HG03575 (cell line): Measurements from ENCODE around the gene MDM2.

Source experiments
- ATAC-seq: cut with Tn5 transposase; IDR thresholded peaks from one replicate; pipeline ENCODE4 v1.9.1; 2021; ENCODE audit not compliant: unreplicated experiment, insufficient number of reproducible peaks, low FRiP score; ENCODE audit errors: extremely low read depth

MDM2 gene

GRCh38 chr12:68886636-68887572, 78.9 kb downstream of the MDM2 start:
- ATAC-seq = no peak

- no peak for ATAC-seq
Observed at GRCh38 chr12:68887641-68888040, 79.7 kb downstream of the MDM2 start.

GRCh38 chr12:68888243-68888642, 80.3 kb downstream of the MDM2 start:
- ATAC-seq = no peak

GRCh38 chr12:68890701-68891113, 82.7 kb downstream of the MDM2 start:
- ATAC-seq = no peak

- ATAC-seq = no peak
Observed at GRCh38 chr12:68891141-68891540, 83.2 kb downstream of the MDM2 start.

GRCh38 chr12:68893201-68893600, 85.2 kb downstream of the MDM2 start:
- no peak for ATAC-seq

- ATAC-seq = no peak
Observed at GRCh38 chr12:68893741-68894140, 85.8 kb downstream of the MDM2 start.

GRCh38 chr12:68894276-68894855, 86.4 kb downstream of the MDM2 start:
- no peak for ATAC-seq

- ATAC-seq = no peak
Observed at GRCh38 chr12:68896881-68897540, 89.0 kb downstream of the MDM2 start.

GRCh38 chr12:68899251-68899771, 91.3 kb downstream of the MDM2 start:
- ATAC-seq = no peak

GRCh38 chr12:68900241-68900640, 92.3 kb downstream of the MDM2 start:
- ATAC-seq = no peak
